NCI-H1092 treated with DMSO at 0.1 percent for 48 hours (cell line): ENCODE results near the gene NPHP4.

Source experiments
- DNase-seq: peaks from one replicate; lab custom pipeline; 2025; lab: John Stamatoyannopoulos, UW

The NPHP4 gene

DNA sequence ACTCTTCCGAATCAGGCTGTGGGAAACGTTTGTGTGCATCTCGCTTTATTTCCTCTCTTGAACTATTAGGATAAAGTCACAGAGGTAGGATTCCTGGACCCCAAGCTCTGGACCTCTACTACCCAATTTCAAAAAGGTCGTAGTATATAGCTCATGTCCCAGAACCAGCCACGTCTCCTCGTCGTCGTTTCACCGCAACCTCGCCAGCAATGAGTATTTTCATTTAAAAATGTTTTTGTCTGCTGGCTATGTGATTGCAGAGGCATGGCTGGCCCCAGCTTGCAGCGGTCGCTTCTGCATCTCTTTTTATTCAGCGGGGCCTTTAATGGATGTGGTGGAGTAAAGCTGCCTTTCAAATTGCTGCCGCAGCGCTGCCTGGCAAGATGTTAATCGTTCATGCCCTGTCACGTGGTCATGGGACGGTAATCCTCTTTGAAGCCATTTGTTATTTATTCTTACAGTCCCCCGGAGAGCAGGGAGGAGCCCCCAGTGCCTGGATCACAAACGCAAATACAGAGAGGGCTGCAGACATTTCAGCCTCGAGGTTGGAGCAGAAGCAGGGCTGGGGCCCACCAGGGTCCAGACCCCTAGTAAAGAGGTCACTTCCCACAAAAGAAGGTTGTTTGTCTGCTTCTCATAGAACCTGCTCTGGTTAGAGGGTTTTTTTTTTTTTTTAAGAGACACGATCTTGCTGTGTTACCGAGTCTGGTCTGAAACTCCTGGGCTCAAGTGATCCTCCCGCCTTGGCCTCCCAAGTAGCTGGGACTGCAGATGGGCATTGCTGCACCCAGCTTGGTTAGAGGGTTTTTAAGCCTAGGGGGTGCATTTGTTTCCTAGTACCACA lies 11.6 kb upstream of the NPHP4 start:
- peak; percentile 96 for DNase-seq

GRCh38 chr1:6002714-6003501 lies 10.7 kb upstream of the NPHP4 start:
- peak; percentile 97 for DNase-seq

- peak; percentile 98 for DNase-seq
These were observed 9.9 kb upstream of the NPHP4 start for GRCh38 chr1:6001992-6002576.

DNA sequence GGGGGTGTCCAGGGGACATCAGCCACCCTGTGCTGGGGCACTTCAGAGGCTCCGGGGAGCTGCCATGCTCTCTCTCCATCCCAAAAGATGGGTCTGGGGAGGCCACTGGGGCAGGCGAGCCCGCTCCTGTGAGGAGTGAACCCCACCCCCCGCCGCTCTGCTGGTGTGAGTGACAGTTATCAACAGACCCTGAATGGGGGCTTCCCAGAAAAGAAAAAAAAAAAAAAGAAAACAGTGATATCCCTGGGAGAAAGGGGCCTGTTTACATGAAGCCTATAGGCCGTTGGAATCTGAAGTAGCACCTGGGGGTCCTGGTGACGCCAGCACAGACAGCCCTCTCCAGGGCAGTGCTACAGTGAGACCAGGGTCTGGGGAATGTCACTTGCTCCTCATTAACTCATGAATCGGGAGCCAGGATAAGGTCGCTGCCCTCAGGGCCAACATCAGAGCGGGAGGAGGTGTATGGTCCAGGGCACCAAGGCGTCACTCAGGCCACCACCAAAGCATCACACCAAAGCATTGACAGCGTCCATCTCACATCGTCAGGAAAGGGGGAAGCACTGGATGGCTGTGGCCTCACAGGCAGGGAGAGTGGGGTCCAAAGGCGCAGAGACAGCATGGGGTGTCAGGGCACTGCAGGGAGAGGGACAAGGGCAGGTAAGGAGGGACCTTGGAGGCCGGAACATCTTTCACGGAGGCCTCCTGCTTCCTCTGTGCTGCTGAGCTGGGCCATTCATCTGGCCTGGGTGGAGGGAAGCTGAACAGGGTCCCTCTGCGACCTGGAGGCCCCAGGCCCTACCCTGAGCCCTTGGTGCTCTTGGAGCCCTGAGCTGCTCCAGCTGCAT lies 8.4 kb upstream of the NPHP4 start:
- no peak for DNase-seq

DNA sequence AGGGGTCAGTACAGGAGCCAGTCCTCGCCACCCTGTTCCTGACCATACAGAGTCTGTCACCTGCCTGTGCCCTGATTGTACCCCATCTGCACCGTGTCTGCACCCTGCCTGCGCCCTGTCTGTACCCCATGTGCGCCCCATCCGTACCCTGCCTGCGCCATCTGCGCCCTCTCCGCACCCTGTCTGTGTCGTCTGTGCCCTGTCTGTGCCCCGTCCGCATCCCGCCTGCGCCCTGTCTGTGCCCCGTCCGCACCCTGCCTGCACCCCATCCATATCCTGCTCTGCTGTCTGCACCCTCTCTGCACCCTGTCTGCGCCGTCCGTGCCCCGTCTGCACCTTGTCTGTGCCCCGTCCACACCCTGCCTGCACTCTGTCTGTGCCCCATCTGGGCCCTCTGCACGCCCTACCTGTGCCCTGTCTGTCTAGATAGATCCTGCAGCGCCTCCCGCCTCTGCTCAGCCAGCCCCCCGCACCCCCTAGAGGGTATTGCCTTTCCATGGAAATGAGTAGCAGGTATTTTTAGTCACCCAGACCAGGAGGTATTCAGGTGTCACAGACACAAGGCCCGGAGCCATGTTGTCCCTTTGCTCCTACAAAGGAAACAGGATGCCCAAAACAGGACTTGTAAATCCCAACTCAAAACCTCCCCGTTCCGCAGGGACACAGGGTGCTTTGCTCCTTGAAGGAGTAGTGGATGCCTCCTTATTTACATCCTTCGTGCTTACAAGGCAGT lies 7.7 kb upstream of the NPHP4 start:
- DNase-seq = no peak

GRCh38 chr1:5998906-5999301 lies 6.7 kb upstream of the NPHP4 start:
- no peak for DNase-seq

DNA sequence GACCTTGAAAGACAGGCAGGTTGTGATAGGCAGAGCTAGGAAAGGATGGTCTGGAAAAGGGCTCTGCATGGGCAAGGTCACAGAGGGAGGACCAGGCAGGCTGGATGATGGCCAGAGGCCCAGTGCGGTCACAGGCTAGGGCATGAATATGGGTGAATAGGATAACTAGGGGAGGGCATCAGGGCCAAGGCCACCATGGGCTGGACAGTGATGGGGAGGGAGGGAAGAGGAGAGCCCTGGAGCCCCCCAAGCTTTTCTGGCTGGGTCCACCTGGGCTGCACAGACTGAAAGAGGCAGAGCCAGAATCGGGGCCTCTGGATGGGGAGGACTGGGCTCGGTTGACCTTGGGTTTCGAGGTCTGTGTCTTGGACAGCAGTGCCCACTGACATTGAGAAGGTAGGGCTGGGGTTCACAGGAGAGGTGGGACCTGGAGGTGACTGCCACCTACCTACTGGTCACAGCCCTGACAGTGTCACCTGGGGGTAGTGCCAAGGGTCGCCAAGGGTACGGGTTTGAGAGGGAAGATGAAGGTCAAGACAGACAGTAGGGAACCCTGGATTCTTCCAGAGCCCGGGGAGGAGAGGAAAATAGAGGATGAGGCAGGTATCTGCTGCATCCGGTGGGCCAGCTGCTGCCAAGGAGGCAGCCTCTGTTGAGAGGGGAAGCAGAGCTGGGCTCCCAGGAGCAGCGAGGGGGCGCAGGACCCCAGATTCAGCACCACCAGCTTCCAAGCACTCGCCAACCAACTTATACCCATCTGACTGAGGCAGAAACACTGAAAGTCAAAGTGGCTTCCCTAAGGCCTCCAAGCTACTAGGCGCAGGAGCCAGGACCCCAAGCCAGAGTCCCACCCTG lies 6.1 kb upstream of the NPHP4 start:
- DNase-seq = no peak

- DNase-seq = no peak
These were observed 5.1 kb upstream of the NPHP4 start for GRCh38 chr1:5997316-5997715.

- DNase-seq = no peak
These were observed 4.5 kb upstream of the NPHP4 start for GRCh38 chr1:5996641-5997270.

DNA sequence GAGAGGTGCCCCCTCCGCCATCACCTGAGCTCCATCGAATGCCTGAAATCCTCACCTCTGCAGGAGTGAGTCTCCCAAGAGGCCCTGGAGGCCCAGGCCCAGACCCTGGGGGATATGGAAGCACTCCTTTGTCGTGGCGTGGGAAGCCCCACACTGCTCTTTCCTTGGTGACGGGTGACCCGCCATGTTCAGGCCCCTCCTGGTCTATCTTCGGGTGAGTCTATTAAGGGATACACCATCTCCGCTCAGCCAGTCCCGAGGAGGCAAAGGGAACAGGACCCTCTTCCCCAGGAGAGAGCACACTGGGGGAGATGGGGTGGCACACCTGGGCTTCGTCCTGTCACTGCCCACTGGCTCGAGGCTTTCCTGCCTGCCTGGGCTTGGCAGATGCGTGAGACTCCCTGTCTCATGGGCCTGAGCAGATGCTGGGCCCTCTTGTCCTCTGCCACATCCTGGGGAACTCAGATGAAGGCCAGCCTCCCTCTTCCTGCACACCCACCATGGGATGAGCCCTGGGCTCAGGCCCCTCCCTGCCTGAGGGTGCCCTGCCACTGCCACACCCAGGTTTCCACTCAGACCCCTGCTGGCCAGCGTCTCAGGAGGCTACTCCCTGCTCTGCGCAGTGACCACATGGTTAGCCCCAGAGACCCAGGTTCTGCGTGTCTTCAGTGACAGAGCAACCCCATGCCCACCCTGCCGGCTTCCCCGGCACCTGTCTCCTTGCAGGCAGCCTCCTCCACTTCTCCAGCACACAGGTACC lies 3.8 kb upstream of the NPHP4 start:
- DNase-seq = no peak

DNA sequence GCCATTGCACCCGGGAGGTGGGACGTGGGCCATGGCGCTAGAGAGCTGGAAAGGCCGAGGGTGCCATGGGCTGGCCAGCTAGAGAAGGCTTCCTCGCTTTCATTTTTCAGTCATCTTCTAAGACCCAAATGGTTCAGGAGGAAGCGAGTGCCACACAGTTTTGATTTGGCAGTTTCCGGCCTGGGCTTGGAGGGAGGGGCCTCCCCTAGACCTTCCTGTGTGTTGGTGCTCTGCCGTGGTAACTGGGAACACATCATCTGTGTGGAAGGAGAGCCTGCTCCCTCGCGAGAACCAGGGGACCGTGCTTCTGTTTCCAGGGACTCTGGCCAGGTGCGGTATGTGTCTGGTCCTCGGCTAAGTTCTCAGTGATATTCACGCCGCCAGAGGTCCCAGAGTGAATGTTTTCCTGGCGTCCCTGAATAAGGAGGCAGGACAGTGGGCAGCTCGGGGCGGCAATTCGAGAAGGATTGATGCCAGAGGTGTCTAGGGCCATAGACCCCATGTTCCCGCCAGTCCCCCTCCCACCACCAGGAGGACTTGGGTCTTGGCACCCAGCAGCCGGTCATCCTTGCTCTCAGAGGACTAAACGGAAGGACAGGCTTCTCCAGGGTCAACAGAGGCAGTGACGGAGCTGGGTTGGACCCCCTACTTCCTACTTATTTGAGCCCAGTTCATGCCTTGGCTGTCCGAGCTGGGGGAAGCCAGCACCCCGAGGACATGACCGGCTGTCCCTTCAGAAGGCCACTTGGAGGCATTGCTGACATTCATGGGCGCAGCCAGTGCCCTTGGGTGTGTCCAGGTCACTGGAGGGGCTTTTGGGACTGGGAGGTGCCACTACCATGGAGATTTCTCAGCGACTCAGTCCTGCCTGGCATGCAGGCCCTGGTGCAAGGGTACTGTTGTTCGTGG lies 2.7 kb upstream of the NPHP4 start:
- no peak for DNase-seq

GRCh38 chr1:5993556-5994491 lies 1.6 kb upstream of the NPHP4 start:
- no peak for DNase-seq

DNA sequence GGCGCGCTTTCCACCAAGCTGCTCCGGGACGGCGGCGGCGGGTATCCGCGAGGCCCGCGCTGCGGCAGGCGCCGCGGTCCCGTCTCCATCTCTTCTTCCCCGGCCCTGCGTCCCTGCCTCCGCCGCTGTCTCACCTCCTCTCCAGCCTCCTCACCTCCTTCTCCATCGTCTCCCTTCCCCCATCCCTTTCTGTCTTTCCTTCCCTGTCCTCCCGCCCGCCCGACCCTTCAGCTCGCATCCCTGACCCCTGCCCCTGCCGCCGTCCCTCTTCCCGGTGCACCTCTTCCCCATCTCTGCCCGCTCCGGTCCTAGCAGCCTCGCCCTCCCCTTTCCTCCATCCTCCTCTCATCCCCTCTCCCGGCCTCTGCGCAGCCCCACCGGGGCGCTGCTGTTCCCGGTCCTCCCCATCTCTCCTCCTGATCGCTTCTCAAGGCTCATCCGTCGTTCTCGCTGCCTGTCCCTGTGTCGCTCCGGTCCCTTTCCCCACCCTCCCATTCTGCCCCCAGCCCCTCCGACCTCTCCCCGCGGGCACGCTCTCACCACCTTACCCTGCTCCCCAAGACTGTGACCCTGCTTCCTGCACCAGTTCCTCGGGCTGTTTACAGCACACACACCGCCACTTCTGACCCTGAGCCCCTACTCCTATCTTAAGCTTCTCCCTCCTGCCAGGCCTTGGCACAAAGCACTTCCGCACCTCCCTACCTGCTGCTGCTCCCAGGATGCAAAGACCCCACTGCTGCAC lies 760 bp upstream of the NPHP4 start:
- DNase-seq = peak; percentile 95

GRCh38 chr1:5991381-5992025 lies 722 bp downstream of the NPHP4 start:
- DNase-seq = peak; percentile 76

DNA sequence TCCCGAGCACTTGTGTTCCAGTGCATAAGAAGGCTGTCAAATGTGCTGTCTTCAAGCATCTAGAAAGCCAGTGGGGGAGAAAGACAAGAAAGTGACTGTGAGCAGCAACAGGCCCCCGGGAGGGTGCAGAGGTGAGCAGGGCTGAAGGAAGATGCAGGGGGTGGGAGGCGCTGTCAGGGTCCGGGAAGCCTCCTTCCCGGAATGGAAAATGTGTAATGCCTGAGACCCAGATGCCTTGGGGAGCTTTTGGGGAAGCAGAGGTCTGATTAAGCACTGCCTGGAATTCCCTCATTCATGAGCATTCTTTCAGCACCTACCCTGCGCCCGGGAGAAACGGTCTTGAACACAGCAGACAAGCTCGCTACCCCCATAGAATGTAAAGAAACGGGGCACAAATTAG lies 1.3 kb downstream of the NPHP4 start:
- no peak for DNase-seq
